ENCODE data around the gene ZSWIM7.

Gene ZSWIM7

DNA sequence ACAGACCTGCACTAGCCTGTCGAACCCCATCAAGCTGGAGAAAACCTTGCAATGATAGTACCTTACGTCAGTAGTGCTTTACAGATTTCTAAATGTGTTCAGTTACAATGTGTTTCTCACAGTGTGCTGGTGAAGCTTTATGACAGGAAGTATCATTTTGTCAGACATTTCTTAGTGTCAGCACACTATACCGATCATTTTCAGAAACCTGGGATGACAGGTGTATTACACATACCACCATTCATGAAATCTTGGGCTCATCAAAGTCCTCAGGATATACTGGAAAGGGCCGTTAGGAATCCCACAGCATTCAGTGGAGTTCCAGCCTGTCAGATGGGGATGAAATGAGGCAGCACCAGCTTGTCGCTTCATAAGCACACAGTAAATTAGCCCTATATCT lies 27.4 kb upstream of the ZSWIM7 start:
- TF ChIP-seq CREB1 (IDR thresholded peaks at IDR 0.05; ENCODE audit: low read depth) (no peak), FOXM1 (IDR thresholded peaks at IDR 0.05; ENCODE audit: borderline replicate concordance, low read depth) (no peak), EP300 (IDR thresholded peaks at IDR 0.05; ENCODE audit: borderline replicate concordance) (no peak), CEBPB (IDR thresholded peaks at IDR 0.05) (no peak), TAF1 (IDR thresholded peaks at IDR 0.05; ENCODE audit: low read depth) (no peak), ZBTB7A (IDR thresholded peaks at IDR 0.05; ENCODE audit: low read depth) (no peak), EGR1 (IDR thresholded peaks at IDR 0.05) (no peak), YY1 (IDR thresholded peaks at IDR 0.05; ENCODE audit: low read depth) (no peak), RAD21 (IDR thresholded peaks at IDR 0.05; ENCODE audit: low read depth) (no peak), TCF12 (IDR thresholded peaks at IDR 0.05; ENCODE audit: low read depth) (no peak), TEAD4 (IDR thresholded peaks at IDR 0.05) (no peak), USF1 (IDR thresholded peaks at IDR 0.05) (no peak), NFIC (IDR thresholded peaks at IDR 0.05) (no peak)
- TF ChIP-seq, protein P1, sequence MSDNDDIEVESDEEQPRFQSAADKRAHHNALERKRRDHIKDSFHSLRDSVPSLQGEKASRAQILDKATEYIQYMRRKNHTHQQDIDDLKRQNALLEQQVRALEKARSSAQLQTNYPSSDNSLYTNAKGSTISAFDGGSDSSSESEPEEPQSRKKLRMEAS (IDR thresholded peaks at IDR 0.05) = no peak
- TF ChIP-seq, protein P2, sequence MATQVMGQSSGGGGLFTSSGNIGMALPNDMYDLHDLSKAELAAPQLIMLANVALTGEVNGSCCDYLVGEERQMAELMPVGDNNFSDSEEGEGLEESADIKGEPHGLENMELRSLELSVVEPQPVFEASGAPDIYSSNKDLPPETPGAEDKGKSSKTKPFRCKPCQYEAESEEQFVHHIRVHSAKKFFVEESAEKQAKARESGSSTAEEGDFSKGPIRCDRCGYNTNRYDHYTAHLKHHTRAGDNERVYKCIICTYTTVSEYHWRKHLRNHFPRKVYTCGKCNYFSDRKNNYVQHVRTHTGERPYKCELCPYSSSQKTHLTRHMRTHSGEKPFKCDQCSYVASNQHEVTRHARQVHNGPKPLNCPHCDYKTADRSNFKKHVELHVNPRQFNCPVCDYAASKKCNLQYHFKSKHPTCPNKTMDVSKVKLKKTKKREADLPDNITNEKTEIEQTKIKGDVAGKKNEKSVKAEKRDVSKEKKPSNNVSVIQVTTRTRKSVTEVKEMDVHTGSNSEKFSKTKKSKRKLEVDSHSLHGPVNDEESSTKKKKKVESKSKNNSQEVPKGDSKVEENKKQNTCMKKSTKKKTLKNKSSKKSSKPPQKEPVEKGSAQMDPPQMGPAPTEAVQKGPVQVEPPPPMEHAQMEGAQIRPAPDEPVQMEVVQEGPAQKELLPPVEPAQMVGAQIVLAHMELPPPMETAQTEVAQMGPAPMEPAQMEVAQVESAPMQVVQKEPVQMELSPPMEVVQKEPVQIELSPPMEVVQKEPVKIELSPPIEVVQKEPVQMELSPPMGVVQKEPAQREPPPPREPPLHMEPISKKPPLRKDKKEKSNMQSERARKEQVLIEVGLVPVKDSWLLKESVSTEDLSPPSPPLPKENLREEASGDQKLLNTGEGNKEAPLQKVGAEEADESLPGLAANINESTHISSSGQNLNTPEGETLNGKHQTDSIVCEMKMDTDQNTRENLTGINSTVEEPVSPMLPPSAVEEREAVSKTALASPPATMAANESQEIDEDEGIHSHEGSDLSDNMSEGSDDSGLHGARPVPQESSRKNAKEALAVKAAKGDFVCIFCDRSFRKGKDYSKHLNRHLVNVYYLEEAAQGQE (IDR thresholded peaks at IDR 0.05; ENCODE audit: low read depth) = no peak

- no peak for TF ChIP-seq YY1 (IDR thresholded peaks at IDR 0.05; ENCODE audit: low read depth)
- no peak for TF ChIP-seq TCF12 (IDR thresholded peaks at IDR 0.05; ENCODE audit: low read depth)
- TF ChIP-seq TAF1 (IDR thresholded peaks at IDR 0.05; ENCODE audit: low read depth) = no peak
- no peak for TF ChIP-seq TEAD4 (IDR thresholded peaks at IDR 0.05)
- no peak for TF ChIP-seq EP300 (IDR thresholded peaks at IDR 0.05; ENCODE audit: borderline replicate concordance)
- TF ChIP-seq USF1 (IDR thresholded peaks at IDR 0.05) = no peak
- TF ChIP-seq ZBTB7A (IDR thresholded peaks at IDR 0.05; ENCODE audit: low read depth) = no peak
- no peak for TF ChIP-seq RAD21 (IDR thresholded peaks at IDR 0.05; ENCODE audit: low read depth)
- TF ChIP-seq FOXM1 (IDR thresholded peaks at IDR 0.05; ENCODE audit: borderline replicate concordance, low read depth) = no peak
- TF ChIP-seq, protein P1 (IDR thresholded peaks at IDR 0.05) = no peak
- TF ChIP-seq NFIC (IDR thresholded peaks at IDR 0.05) = no peak
- TF ChIP-seq EGR1 (IDR thresholded peaks at IDR 0.05) = no peak
- TF ChIP-seq, protein P2 (IDR thresholded peaks at IDR 0.05; ENCODE audit: low read depth) = no peak
- TF ChIP-seq CREB1 (IDR thresholded peaks at IDR 0.05; ENCODE audit: low read depth) = no peak
- no peak for TF ChIP-seq CEBPB (IDR thresholded peaks at IDR 0.05)
Measured at GRCh38 chr17:16025202-16025601, 25.7 kb upstream of the ZSWIM7 start.

- no peak for TF ChIP-seq RAD21 (IDR thresholded peaks at IDR 0.05; ENCODE audit: low read depth)
- no peak for TF ChIP-seq EP300 (IDR thresholded peaks at IDR 0.05; ENCODE audit: borderline replicate concordance)
- TF ChIP-seq EGR1 (IDR thresholded peaks at IDR 0.05) = no peak
- TF ChIP-seq FOXM1 (IDR thresholded peaks at IDR 0.05; ENCODE audit: borderline replicate concordance, low read depth) = no peak
- no peak for TF ChIP-seq TAF1 (IDR thresholded peaks at IDR 0.05; ENCODE audit: low read depth)
- TF ChIP-seq, protein P2 (IDR thresholded peaks at IDR 0.05; ENCODE audit: low read depth) = no peak
- no peak for TF ChIP-seq USF1 (IDR thresholded peaks at IDR 0.05)
- TF ChIP-seq TCF12 (IDR thresholded peaks at IDR 0.05; ENCODE audit: low read depth) = no peak
Measured at GRCh38 chr17:16023881-16024280, 24.4 kb upstream of the ZSWIM7 start.

DNA sequence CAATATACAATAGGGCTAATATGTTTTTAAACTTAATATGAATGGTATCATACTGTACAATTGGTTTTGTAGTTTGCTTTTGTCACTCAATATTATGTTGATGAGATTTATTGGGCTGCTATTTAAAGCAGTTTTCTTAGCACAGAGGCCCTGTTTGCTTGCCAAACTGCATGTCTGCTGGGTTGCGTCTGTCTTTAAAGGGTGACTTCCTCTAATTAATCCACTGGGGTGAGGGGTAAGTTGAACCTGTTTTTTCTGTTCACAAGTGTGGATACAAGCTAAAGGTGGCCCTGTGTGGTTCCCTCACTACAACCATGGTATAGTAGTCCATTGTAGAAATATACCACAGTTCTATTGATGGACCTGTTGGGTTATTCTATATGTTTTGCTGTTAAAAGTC lies 19.8 kb upstream of the ZSWIM7 start:
- TF ChIP-seq TAF1 (IDR thresholded peaks at IDR 0.05; ENCODE audit: low read depth) = no peak
- TF ChIP-seq EGR1 (IDR thresholded peaks at IDR 0.05) = no peak
- no peak for TF ChIP-seq NFIC (IDR thresholded peaks at IDR 0.05)
- TF ChIP-seq, protein P1 (IDR thresholded peaks at IDR 0.05) = no peak
- no peak for TF ChIP-seq RAD21 (IDR thresholded peaks at IDR 0.05; ENCODE audit: low read depth)
- TF ChIP-seq FOXM1 (IDR thresholded peaks at IDR 0.05; ENCODE audit: borderline replicate concordance, low read depth) = no peak
- TF ChIP-seq CREB1 (IDR thresholded peaks at IDR 0.05; ENCODE audit: low read depth) = no peak
- no peak for TF ChIP-seq USF1 (IDR thresholded peaks at IDR 0.05)
- TF ChIP-seq, protein P2 (IDR thresholded peaks at IDR 0.05; ENCODE audit: low read depth) = no peak
- TF ChIP-seq TEAD4 (IDR thresholded peaks at IDR 0.05) = no peak
- no peak for TF ChIP-seq EP300 (IDR thresholded peaks at IDR 0.05; ENCODE audit: borderline replicate concordance)
- TF ChIP-seq YY1 (IDR thresholded peaks at IDR 0.05; ENCODE audit: low read depth) = no peak
- no peak for TF ChIP-seq CEBPB (IDR thresholded peaks at IDR 0.05)
- TF ChIP-seq TCF12 (IDR thresholded peaks at IDR 0.05; ENCODE audit: low read depth) = no peak
- no peak for TF ChIP-seq ZBTB7A (IDR thresholded peaks at IDR 0.05; ENCODE audit: low read depth)

Measured in Ishikawa (cell line).